Measurements from ENCODE around the gene ILKAP.

- TF ChIP-seq RFX5 (IDR thresholded peaks at IDR 0.05; ENCODE audit: low read length) (no peak), MEF2A (IDR thresholded peaks at IDR 0.05; ENCODE audit: borderline replicate concordance, low read depth) (no peak), CTCF (IDR thresholded peaks at IDR 0.05) (no peak), TCF12 (IDR thresholded peaks at IDR 0.05) (no peak), RCOR1 (IDR thresholded peaks at IDR 0.05; ENCODE audit: low read length) (no peak), GABPA (IDR thresholded peaks at IDR 0.05; ENCODE audit: low read depth) (no peak), MAX (IDR thresholded peaks at IDR 0.05; ENCODE audit: low read depth) (no peak), NFIC (IDR thresholded peaks at IDR 0.05; ENCODE audit: borderline replicate concordance) (no peak), RAD21 (IDR thresholded peaks at IDR 0.05; ENCODE audit: low read length) (no peak), USF1 (IDR thresholded peaks at IDR 0.05; ENCODE audit: borderline replicate concordance, low read depth) (no peak), NRF1 (IDR thresholded peaks at IDR 0.05; ENCODE audit: low read depth, low read length) (no peak)
Measured at GRCh38 chr2:238164906-238165287, 38.6 kb downstream of the ILKAP start.

Data from SK-N-SH (cell line).